ENCODE data around the gene ITGB8. TPM values are rescaled to one million over a fixed set of nuclear protein-coding genes. Genes with fewer than 3 reads are reported as not detected.

ITGB8 gene
- total RNA-seq, 1 donor from 2014 or later, result 12.5 TPM

DNA sequence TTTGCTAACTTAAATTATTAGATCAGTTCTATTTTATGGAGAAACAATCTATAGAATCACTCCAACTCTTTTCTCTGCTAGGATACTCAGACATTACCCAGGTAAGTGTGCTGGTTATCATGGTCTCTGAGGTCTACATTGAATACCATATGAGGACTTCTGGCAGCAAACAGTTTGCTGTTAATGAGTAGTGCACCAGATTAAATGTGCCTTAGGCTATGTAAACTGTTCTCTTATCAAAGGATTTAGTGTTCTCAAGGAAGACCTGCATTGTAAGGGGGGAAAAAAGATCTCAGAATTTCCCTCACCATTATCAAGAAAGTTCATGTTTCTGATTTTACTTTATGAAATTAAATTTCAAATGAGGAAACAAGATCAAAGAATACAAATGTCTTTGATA is 107.5 kb downstream of the ITGB8 start:
- H3K27me3 ChIP-seq (ENCODE audit: control insufficient read depth in 3 of 3, insufficient read depth in 3 of 3, low read length in 3 of 3), result peaks cover 0 to 4% (median 0%) of the 10 kb centered on the region in 3 donors
- H3K9ac ChIP-seq (ENCODE audit: low read depth in 1 of 3, low read length in 3 of 3), result no peak overlapping the region
- H3K27ac ChIP-seq (ENCODE audit: low read depth, low read length), result no peak overlapping the region

GRCh38 chr7:20438694-20439376 is 108.1 kb downstream of the ITGB8 start:
- H3K27ac ChIP-seq (ENCODE audit: low read depth, low read length), result no peak overlapping the region
- no peak overlapping the region for H3K4me3 ChIP-seq (ENCODE audit: low read length in 3 of 3)
- no peak overlapping the region for H3K9ac ChIP-seq (ENCODE audit: low read depth in 1 of 3, low read length in 3 of 3)
- no peaks in the 10 kb centered on the region for H3K36me3 ChIP-seq (ENCODE audit: control insufficient read depth in 3 of 3, insufficient read depth in 3 of 3, low read length in 3 of 3)
- H3K4me1 ChIP-seq (ENCODE audit: control insufficient read depth in 3 of 3, insufficient read depth in 3 of 3, low read length in 3 of 3), result peaks cover 0 to 3% (median 0%) of the 10 kb centered on the region in 3 donors
- no peaks in the 10 kb centered on the region for H3K9me3 ChIP-seq (ENCODE audit: control insufficient read depth in 3 of 3, low read length in 3 of 3)
- H3K27me3 ChIP-seq (ENCODE audit: control insufficient read depth in 3 of 3, insufficient read depth in 3 of 3, low read length in 3 of 3), result peaks cover 0 to 4% (median 0%) of the 10 kb centered on the region in 3 donors

More for the DNA sequence above, 107.5 kb downstream of the ITGB8 start:
- peaks cover 0 to 3% (median 0%) of the 10 kb centered on the region in 3 donors for H3K4me1 ChIP-seq (ENCODE audit: control insufficient read depth in 3 of 3, insufficient read depth in 3 of 3, low read length in 3 of 3)
- H3K36me3 ChIP-seq (ENCODE audit: control insufficient read depth in 3 of 3, insufficient read depth in 3 of 3, low read length in 3 of 3), result no peaks in the 10 kb centered on the region
- H3K4me3 ChIP-seq (ENCODE audit: low read length in 3 of 3), result no peak overlapping the region
- no peaks in the 10 kb centered on the region for H3K9me3 ChIP-seq (ENCODE audit: control insufficient read depth in 3 of 3, low read length in 3 of 3)

GRCh38 chr7:20439416-20440185 is 108.9 kb downstream of the ITGB8 start:
- Histone ChIP-seq H3K9ac (ENCODE audit: low read depth in 1 of 3, low read length in 3 of 3) (no peak overlapping the region), H3K27me3 (ENCODE audit: control insufficient read depth in 3 of 3, insufficient read depth in 3 of 3, low read length in 3 of 3) (peaks cover 0 to 4% (median 0%) of the 10 kb centered on the region in 3 donors), H3K27ac (ENCODE audit: low read depth, low read length) (no peak overlapping the region), H3K9me3 (ENCODE audit: control insufficient read depth in 3 of 3, low read length in 3 of 3) (peaks cover 0 to under 1% (median 0%) of the 10 kb centered on the region in 3 donors), H3K36me3 (ENCODE audit: control insufficient read depth in 3 of 3, insufficient read depth in 3 of 3, low read length in 3 of 3) (no peaks in the 10 kb centered on the region), H3K4me3 (ENCODE audit: low read length in 3 of 3) (no peak overlapping the region), H3K4me1 (ENCODE audit: control insufficient read depth in 3 of 3, insufficient read depth in 3 of 3, low read length in 3 of 3) (peaks cover 0 to 3% (median 0%) of the 10 kb centered on the region in 3 donors)

DNA sequence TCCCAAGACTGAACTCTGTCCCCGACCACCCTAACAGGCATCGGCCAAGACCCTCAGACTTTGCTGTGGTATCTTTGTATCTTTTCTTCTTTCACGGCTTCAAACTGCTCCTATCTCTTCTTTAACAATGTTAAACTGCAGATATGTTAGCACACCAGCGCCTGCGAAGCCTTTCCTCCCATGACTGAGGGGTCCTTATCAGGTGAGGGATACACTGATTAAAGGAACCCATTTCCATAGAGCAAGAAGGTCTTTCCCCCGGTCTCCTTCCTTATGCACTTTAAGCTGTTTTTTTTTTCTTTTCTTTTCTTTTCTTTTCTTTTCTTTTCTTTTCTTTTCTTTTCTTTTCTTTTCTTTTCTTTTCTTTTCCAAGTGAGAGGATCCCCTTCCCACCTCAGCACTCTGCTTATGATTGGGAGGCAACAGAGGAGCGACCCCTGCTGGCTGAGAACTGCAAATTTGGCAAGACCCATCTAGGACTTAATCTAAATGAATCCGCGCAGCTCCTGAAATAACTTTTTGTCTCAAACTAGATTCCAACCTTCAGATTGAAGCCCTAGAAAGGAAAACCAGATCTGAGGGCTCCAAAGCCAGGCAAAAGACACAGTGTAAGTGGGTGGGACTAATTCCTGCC is 109.9 kb downstream of the ITGB8 start:
- Histone ChIP-seq H3K27ac (ENCODE audit: low read depth, low read length) (no peak overlapping the region), H3K27me3 (ENCODE audit: control insufficient read depth in 3 of 3, insufficient read depth in 3 of 3, low read length in 3 of 3) (peaks cover 0 to 4% (median 0%) of the 10 kb centered on the region in 3 donors), H3K36me3 (ENCODE audit: control insufficient read depth in 3 of 3, insufficient read depth in 3 of 3, low read length in 3 of 3) (no peaks in the 10 kb centered on the region), H3K9ac (ENCODE audit: low read depth in 1 of 3, low read length in 3 of 3) (no peak overlapping the region), H3K9me3 (ENCODE audit: control insufficient read depth in 3 of 3, low read length in 3 of 3) (peaks cover 0 to 5% (median 0%) of the 10 kb centered on the region in 3 donors), H3K4me1 (ENCODE audit: control insufficient read depth in 3 of 3, insufficient read depth in 3 of 3, low read length in 3 of 3) (peaks cover 0 to 3% (median 0%) of the 10 kb centered on the region in 3 donors), H3K4me3 (ENCODE audit: low read length in 3 of 3) (no peak overlapping the region)

DNA sequence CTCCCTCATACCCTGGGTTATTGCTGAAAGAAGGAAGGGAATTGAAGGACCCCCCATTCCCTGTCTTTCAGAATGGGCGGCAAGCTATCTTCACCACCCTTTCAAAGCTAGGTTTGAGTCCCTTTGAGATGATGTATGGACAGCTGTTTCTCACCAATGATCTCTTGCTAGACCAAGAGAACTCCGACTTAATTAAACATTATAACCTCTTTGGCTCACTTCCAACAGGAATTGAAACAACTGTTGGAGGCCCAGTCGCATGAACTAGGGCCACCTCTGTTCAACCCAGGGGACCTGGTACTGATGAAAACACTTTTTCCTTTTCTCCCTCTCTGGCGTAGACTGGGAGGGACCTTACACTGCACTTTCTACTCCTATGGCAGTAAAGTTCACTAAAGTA is 110.6 kb downstream of the ITGB8 start:
- Histone ChIP-seq H3K9ac (ENCODE audit: low read depth in 1 of 3, low read length in 3 of 3) (no peak overlapping the region), H3K9me3 (ENCODE audit: control insufficient read depth in 3 of 3, low read length in 3 of 3) (peaks cover 0 to 5% (median 0%) of the 10 kb centered on the region in 3 donors), H3K4me3 (ENCODE audit: low read length in 3 of 3) (no peak overlapping the region), H3K27me3 (ENCODE audit: control insufficient read depth in 3 of 3, insufficient read depth in 3 of 3, low read length in 3 of 3) (peaks cover 0 to 4% (median 0%) of the 10 kb centered on the region in 3 donors), H3K36me3 (ENCODE audit: control insufficient read depth in 3 of 3, insufficient read depth in 3 of 3, low read length in 3 of 3) (no peaks in the 10 kb centered on the region), H3K27ac (ENCODE audit: low read depth, low read length) (no peak overlapping the region), H3K4me1 (ENCODE audit: control insufficient read depth in 3 of 3, insufficient read depth in 3 of 3, low read length in 3 of 3) (peaks cover 0 to 3% (median 0%) of the 10 kb centered on the region in 3 donors)

GRCh38 chr7:20441991-20442441 is 111.3 kb downstream of the ITGB8 start:
- no peak overlapping the region for H3K4me3 ChIP-seq (ENCODE audit: low read length in 3 of 3)
- peaks cover 0 to 4% (median 0%) of the 10 kb centered on the region in 3 donors for H3K27me3 ChIP-seq (ENCODE audit: control insufficient read depth in 3 of 3, insufficient read depth in 3 of 3, low read length in 3 of 3)
- peaks cover 0 to 3% (median 0%) of the 10 kb centered on the region in 3 donors for H3K4me1 ChIP-seq (ENCODE audit: control insufficient read depth in 3 of 3, insufficient read depth in 3 of 3, low read length in 3 of 3)
- no peaks in the 10 kb centered on the region for H3K36me3 ChIP-seq (ENCODE audit: control insufficient read depth in 3 of 3, insufficient read depth in 3 of 3, low read length in 3 of 3)
- H3K9me3 ChIP-seq (ENCODE audit: control insufficient read depth in 3 of 3, low read length in 3 of 3), result peaks cover 0 to 5% (median 0%) of the 10 kb centered on the region in 3 donors
- H3K27ac ChIP-seq (ENCODE audit: low read depth, low read length), result no peak overlapping the region
- no peak overlapping the region for H3K9ac ChIP-seq (ENCODE audit: low read depth in 1 of 3, low read length in 3 of 3)

- Histone ChIP-seq H3K4me1 (ENCODE audit: control insufficient read depth in 3 of 3, insufficient read depth in 3 of 3, low read length in 3 of 3) (peaks cover 0 to 3% (median 0%) of the 10 kb centered on the region in 3 donors), H3K36me3 (ENCODE audit: control insufficient read depth in 3 of 3, insufficient read depth in 3 of 3, low read length in 3 of 3) (no peaks in the 10 kb centered on the region), H3K4me3 (ENCODE audit: low read length in 3 of 3) (no peak overlapping the region), H3K9me3 (ENCODE audit: control insufficient read depth in 3 of 3, low read length in 3 of 3) (peaks cover 0 to 5% (median 0%) of the 10 kb centered on the region in 3 donors), H3K9ac (ENCODE audit: low read depth in 1 of 3, low read length in 3 of 3) (no peak overlapping the region), H3K27ac (ENCODE audit: low read depth, low read length) (no peak overlapping the region), H3K27me3 (ENCODE audit: control insufficient read depth in 3 of 3, insufficient read depth in 3 of 3, low read length in 3 of 3) (peaks cover 0 to 4% (median 0%) of the 10 kb centered on the region in 3 donors)
Observed at GRCh38 chr7:20442951-20443350, 112.3 kb downstream of the ITGB8 start.

DNA sequence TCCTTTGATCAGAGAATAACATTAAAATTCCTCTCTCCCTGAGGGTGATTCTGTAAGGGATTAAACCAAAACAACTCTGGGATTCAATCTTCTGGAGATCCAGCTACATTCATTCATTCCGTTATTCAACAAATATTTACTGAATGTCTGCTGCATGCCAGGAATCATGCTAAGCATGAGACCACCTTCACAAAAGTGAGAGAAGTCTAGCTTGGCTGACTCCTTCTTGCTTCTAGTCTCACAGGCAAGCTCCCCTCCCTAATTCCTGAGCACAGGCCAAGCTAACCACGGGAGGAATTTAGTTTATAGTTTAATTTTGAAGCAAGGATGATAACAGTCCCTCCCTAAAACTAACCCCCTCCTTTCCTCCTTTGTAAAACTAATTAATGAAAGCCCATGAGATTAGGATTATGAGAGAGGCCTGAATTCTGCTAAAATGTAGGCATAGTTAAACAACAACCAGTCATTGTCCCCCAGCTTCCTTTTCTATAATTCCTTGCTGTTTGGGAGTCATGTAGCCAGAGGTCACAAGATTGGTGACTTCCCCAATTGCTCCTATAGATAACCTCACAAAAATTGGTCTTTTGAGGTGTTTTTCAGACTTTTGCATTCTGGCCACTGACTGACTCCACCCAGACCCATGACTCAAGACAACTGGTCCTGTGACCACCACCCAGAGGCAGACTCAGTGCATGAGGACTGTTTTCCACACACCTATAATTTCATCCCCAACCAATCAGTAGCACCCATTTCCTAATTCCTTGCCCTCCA is 113.5 kb downstream of the ITGB8 start:
- Histone ChIP-seq H3K36me3 (ENCODE audit: control insufficient read depth in 3 of 3, insufficient read depth in 3 of 3, low read length in 3 of 3) (no peaks in the 10 kb centered on the region), H3K27ac (ENCODE audit: low read depth, low read length) (no peak overlapping the region), H3K4me1 (ENCODE audit: control insufficient read depth in 3 of 3, insufficient read depth in 3 of 3, low read length in 3 of 3) (peaks cover 0 to 3% (median 0%) of the 10 kb centered on the region in 3 donors), H3K4me3 (ENCODE audit: low read length in 3 of 3) (no peak overlapping the region), H3K27me3 (ENCODE audit: control insufficient read depth in 3 of 3, insufficient read depth in 3 of 3, low read length in 3 of 3) (peaks cover 0 to 4% (median 0%) of the 10 kb centered on the region in 3 donors), H3K9ac (ENCODE audit: low read depth in 1 of 3, low read length in 3 of 3) (no peak overlapping the region), H3K9me3 (ENCODE audit: control insufficient read depth in 3 of 3, low read length in 3 of 3) (peaks cover 0 to 5% (median 0%) of the 10 kb centered on the region in 3 donors)

DNA sequence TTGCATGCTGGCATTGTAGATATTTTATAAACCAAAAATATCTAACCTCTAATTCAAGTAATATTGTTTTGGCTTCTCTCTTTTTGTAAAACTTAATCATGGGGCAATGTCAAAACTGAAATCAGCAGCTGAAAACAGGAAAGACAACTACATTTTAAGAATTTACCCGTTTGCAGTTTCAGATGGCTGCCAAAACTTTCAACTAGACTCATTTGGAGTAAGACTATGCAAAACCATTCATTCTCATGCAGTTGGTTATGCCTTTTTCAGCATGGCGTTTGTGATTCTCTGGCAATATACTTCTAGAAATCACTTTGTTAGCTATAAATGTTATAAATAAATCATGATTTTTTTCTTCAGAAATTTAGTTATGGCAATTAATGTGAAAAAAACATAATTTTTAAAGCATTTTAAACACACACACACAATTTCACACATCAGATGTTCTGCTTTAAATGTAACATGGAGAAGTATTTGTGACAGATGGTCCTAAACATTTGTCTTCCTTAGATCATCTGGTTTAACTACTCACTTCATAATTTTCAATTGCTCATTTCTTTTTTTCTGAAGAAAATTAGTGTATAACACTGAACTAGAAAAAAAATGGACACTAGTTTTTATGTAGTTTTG is 116.4 kb downstream of the ITGB8 start:
- H3K9ac ChIP-seq (ENCODE audit: low read depth in 1 of 3, low read length in 3 of 3), result no peak overlapping the region
- H3K27ac ChIP-seq (ENCODE audit: low read depth, low read length), result no peak overlapping the region
- H3K27me3 ChIP-seq (ENCODE audit: control insufficient read depth in 3 of 3, insufficient read depth in 3 of 3, low read length in 3 of 3), result peaks cover 0 to 4% (median 0%) of the 10 kb centered on the region in 3 donors
- no peak overlapping the region for H3K4me3 ChIP-seq (ENCODE audit: low read length in 3 of 3)
- H3K4me1 ChIP-seq (ENCODE audit: control insufficient read depth in 3 of 3, insufficient read depth in 3 of 3, low read length in 3 of 3), result peaks cover 0 to 3% (median 0%) of the 10 kb centered on the region in 3 donors
- peaks cover 0 to 5% (median 0%) of the 10 kb centered on the region in 3 donors for H3K9me3 ChIP-seq (ENCODE audit: control insufficient read depth in 3 of 3, low read length in 3 of 3)
- no peaks in the 10 kb centered on the region for H3K36me3 ChIP-seq (ENCODE audit: control insufficient read depth in 3 of 3, insufficient read depth in 3 of 3, low read length in 3 of 3)
